GM21390 (cell line): Measurements from ENCODE around the gene CORT.
A peak's percentile ranks its signal among the peaks of the same experiment; 100 is the strongest.
"Not testable (repeated sequence)": the region's sequence is repeated elsewhere in the genome, so short reads cannot be mapped to it uniquely, and the experiment has no call there.

Experiments used
- ATAC-seq: cut with Tn5 transposase; IDR thresholded peaks from one replicate; pipeline ENCODE4 v1.9.1; 2021; ENCODE audit not compliant: unreplicated experiment

Gene CORT

GRCh38 chr1:10449751-10450150 is at the start of gene CORT:
Gene CORT (plus strand): TSS chr1:10450031. CDS start chr1:10450224, 193 bp downstream.
- ATAC-seq = no peak

- no peak for ATAC-seq
Observed at GRCh38 chr1:10401281-10401680, 48.5 kb upstream of the CORT start.

DNA sequence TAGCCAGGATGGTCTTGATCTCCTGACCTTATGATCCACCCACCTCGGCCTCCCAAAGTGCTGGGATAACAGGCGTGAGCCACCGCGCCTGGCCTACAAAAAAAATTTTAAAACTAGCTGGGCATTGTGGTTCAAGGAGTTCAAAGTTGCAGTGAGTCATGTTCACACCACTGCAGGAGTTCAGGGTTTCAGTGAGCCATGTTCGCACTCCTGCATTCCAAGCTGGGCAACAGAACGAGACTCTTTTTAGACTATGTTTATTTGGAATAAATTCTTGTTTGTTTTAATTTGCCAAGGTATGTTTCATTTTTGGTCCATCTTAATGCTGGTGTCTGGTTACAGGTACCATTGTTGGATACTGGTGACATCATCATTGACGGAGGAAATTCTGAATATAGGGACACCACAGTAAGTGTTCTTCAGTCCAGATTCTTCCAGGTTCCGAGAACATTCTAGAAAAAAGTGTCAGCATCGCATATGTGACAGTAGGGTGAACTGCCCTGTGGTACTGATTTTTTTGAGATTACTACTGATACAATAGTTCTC is 47.0 kb upstream of the CORT start:
- no peak for ATAC-seq

DNA sequence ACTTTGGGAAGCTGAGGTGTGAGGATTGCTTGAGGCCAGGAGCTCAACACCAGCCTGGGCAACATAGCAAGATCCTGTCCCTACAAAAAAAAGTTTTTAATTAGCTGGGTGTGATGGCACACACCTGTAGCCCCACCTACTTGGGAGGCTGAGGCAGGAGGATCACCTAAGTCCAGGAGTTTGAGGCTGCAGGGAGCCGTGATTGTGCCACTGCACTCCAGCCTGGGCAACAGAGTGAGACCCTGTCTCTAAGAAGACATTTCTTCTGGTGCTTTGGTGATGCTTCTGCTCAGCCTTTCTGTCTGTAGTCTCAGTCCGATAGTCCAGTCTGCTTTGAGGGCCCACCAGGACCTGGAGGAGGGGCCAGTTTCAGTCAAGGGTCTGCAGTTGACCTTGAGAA is 42.6 kb upstream of the CORT start:
- ATAC-seq = no peak

GRCh38 chr1:10415211-10415930 is 34.5 kb upstream of the CORT start:
- no peak for ATAC-seq

DNA sequence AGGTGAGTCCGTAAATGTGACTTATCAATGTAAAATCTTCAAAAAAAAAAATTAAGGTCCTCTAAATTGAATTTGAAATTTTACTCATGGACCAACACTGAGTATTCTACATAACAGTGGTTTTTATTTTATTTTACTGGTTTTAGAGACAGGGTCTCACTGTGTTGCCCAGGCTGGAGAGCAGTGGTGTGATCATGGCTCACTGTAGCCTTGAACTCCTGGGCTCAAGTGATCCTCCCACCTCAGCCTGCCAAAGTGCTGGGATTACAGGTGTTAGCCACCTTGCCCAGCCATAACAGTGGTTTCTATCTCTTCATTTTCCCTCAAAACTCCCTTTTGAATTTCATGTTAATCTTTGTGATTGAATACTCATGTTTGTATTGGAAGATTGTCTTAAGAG is 33.9 kb upstream of the CORT start:
- not testable (repeated sequence) for ATAC-seq

- not testable (repeated sequence) for ATAC-seq
Observed at GRCh38 chr1:10418741-10419140, 31.1 kb upstream of the CORT start.

GRCh38 chr1:10419351-10419750 is 30.5 kb upstream of the CORT start:
- no peak for ATAC-seq

- no peak for ATAC-seq
Observed at GRCh38 chr1:10421637-10422036, 28.2 kb upstream of the CORT start.

DNA sequence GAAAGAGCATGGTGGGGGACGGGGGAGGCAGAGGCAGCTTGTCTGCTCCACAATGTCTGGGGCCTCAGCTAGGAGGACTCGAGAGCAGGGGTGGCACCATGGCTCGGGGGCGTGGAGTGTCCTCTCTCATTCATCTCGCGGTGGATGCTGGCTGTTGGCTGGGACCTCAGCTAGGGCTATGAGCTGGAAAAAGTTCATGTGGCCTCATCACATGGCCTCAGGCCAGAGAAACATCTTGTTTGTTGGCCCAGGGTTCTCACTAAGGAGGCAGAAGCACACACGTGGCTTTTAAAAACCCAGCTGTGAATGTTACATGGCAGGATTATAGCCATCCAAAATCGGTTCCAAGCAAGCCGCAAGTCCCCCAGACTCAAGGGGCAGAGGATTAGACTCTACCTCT is 25.8 kb upstream of the CORT start:
- ATAC-seq = no peak

DNA sequence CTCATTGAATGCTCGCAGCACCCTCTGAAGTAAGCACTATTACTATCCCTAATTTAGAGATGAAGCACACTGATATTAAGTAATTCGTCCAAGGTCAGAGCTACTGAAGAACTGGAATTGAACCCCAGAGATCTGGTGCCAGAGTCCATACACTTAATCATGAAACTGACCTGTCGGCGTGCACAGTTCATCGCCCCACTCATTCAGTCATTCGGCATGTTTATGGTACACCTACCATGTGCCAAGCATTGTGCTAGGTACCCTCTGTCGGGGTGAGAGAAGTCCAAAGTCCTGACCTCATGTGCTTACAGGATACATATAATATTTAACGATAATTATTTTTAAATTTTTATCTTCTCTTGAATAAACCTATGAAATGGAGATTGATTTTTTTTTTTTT is 25.2 kb upstream of the CORT start:
- no peak for ATAC-seq

GRCh38 chr1:10425826-10426534 is 23.9 kb upstream of the CORT start:
- not testable (repeated sequence) for ATAC-seq

- ATAC-seq = not testable (repeated sequence)
Observed at GRCh38 chr1:10426535-10426848, 23.3 kb upstream of the CORT start.

DNA sequence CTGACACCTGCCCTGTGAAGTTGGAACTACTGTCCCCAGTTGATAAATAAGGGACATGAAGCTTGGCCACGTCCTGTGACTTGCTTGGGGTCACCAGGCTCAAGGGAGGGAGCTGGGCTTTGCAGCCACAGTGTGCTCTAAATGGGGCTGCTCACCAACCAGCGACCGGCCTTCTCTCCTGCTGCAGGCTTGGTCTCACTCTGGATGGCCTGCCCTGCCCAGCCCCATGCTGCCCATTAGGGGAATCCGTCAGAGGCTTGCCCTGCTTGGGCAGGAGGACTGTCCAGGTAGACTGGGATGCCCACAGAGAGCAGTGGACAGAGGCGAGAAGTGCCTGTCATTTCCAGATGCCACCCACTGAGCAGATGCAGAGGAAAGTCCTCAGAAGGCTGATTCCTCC is 20.8 kb upstream of the CORT start:
- no peak for ATAC-seq

DNA sequence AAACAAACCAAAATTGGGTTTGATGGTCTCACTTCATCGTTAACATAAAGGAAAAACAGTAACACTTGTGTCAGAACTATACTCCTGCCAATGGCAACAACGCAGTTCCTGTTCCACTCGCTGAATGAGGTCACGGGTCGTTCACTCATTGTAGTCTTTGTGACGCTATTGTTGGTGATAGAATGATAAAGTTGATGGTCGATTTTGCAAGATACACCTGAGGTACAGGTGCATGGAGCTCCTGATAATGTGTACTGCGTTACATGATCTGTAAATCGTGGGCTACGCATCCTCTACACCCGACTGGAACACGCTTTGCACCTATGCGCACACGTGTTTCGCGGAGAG is 20.0 kb upstream of the CORT start:
- ATAC-seq = peak; percentile 4

DNA sequence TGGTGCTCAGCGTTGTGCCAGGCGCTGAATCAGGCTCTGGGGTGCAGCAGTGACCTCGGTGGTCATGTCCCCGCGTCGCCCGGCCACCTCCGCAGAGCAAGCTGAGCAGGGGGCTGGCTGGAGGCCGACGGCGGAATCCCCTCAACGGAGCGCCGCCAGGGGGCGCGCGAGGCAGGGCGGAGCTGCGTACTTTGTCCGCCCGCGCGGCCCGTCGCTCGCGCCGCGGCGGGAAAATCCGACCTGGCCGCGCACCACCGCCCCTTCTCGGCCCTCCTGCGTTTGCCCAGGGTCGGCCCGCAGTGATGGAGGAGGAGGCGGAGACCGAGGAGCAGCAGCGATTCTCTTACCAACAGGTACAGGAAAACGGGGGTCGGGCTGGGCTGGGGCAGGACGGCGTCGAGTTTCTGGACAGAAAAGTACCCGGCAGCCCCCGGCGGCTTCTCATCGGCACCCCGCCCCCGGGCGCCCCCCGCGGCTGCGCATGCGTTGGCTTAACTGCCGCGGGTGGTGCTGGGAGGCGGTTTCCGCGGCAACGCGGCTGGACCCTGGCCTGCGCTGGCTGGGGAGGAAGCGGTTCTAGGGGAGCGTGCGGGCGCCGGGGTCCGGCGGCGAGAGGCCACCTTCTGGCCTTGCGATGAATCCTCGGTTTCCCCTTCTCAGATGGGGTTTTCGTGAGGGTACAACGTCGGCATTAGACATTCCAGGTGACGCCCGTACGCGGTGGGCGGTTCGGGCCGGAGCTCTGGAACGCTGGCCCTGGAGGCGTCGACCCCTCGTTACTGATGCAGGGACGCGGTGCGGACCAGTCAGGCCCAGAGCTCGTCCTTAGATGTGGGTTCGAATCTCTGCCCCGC is 19.4 kb upstream of the CORT start, which contains the start of gene CENPS:
TSS of gene CENPS (plus strand) at position 218 of the 854 bp plus-strand sequence. CDS start at position 303, 85 bp downstream.
- peak; percentile 74 for ATAC-seq

DNA sequence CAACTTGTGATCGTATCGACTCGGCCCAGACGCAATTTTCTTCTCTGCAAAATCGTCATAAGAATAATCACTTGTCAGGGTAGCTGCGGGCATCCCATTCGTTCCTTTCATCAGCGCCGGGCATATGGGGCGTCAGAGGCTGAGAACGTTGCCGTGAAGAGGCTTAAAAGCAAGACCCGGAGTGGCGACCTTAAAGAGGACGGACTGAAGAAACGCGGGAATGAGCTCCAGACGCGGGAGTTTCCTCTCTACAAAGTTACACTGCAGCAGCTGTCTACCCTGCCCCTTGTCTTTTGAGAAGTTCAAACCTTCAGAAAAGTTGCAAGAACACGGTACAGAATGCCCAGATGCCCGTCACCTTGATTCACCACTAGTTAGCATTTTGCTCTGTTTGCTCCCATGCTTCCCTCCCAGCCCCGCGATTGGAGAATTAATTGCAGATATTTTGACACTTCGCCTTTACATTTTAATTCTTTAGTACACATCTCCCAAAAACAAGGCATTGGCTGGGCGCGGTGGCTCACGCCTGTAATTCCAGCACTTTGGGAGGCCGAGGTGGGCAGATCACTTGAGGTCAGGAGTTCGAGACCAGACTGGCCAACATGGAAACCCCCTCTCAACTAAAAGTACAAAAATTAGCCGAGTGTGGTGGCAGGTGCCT is 18.6 kb upstream of the CORT start:
- ATAC-seq = no peak

DNA sequence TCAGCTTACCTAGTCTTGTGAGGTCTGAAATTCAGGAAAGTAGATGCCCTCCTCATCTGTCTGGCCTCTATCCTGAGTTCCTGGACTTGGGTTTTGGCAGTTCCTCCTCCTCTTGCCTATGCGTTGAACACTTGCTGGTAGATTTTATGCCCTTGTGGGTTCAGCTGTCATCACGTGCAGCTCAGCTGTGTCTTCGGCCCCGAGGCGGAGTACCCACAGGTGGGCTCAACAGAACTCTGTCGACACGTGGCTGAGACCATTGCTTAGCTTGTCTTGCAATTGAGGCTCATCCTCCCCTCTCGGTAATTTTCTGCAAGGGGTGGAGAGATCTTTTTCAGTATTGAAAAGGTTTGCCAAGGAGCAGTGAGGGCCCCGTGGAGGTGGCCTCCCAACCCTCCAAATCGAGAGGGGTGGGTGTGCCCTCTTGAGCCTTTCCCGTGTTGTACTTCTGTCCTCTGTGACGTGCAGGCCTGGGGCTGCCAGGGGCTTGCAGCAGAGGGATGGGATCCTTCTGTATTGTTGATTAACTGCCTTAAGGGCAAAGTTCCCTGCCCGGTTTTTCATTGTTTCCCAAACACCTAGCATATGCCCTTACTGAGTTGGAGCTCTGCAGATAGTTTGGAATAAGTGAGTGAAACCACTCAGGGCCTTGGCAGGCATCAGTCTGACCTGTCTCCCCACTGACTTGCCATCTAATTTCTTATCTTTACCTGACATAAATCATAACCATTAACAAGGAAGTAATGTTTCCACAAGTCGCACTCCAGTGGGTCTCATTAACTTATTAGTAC is 16.7 kb upstream of the CORT start:
- no peak for ATAC-seq

DNA sequence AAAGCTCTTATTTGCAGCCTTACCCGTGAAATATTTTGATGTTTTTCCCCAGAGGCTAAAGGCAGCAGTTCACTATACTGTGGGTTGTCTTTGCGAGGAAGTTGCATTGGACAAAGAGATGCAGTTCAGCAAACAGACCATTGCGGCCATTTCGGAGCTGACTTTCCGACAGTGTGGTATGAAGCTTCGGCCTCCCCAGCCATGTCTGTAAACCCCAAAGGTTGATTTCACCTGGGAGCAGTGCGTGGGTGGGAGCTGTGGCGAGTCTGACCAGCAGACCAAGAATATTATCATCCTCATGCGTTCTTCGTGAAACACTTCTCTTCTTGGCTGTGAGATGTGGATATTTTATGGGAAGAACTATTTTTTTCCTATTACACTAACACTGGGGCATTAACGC is 16.0 kb upstream of the CORT start:
- no peak for ATAC-seq

DNA sequence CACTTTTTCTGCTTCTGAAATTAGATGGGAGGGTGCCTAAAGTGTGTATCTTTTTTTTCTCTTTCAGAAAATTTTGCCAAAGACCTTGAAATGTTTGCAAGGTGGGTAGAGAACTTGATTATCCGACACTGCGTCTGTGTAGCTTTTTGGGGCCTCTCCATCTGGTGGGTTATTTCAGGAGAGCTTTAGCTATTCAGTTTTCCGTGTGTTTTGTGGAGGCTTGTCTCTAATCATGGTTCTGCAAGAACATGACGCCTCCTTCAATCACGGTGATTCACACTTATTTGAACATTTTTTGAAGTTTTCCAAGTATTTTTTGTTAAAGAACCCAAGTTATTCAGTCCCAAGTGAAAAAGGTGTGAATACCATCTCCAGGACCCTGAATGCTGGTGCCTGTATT is 15.2 kb upstream of the CORT start:
- ATAC-seq = no peak
